T-helper 1 cell treated with Interleukin-12 subunit alpha and Interleukin-12 subunit beta and Interleukin-4 antibody, amounts not matched to agents 30 μg/mL and 1 μg/mL, for 36 hours (primary cell): ENCODE measurements around the gene CTSC.
A peak's percentile ranks its signal among the peaks of the same experiment; 100 is the strongest.

Experiments used
- H3K27ac Mint-ChIP-seq: one replicate; pipeline ENCODE4 v1.8.0; 2021; ENCODE audit warnings: mild to moderate bottlenecking, mixed read lengths
- H3K27me3 Mint-ChIP-seq: one replicate; pipeline ENCODE4 v1.8.0; 2021; ENCODE audit warnings: low read depth, mixed read lengths
- H3K36me3 Mint-ChIP-seq: one replicate; pipeline ENCODE4 v1.8.0; 2021; ENCODE audit warnings: low read depth, mixed read lengths
- H3K4me1 Mint-ChIP-seq: one replicate; pipeline ENCODE4 v1.8.0; 2021; ENCODE audit warnings: low read depth, mixed read lengths
- H3K4me3 Mint-ChIP-seq: one replicate; pipeline ENCODE4 v1.8.0; 2021; ENCODE audit warnings: mild to moderate bottlenecking, moderate library complexity, mixed read lengths
- H3K9me3 Mint-ChIP-seq: one replicate; pipeline ENCODE4 v1.8.0; 2021; ENCODE audit warnings: mixed read lengths

Gene CTSC

GRCh38 chr11:88359541-88359940, 22.0 kb upstream of the CTSC start:
- H3K4me3 Mint-ChIP-seq = peak overlapping the region; percentile 39
- no peaks in the 10 kb centered on the region for H3K27me3 Mint-ChIP-seq
- no peaks in the 10 kb centered on the region for H3K9me3 Mint-ChIP-seq
- H3K4me1 Mint-ChIP-seq = peaks cover 38% of the 10 kb centered on the region
- peaks cover 4% of the 10 kb centered on the region for H3K36me3 Mint-ChIP-seq
- H3K27ac Mint-ChIP-seq = peak overlapping the region; percentile 39

- no peaks in the 10 kb centered on the region for H3K9me3 Mint-ChIP-seq
- H3K4me3 Mint-ChIP-seq = no peak overlapping the region
- H3K27me3 Mint-ChIP-seq = no peaks in the 10 kb centered on the region
- H3K27ac Mint-ChIP-seq = no peak overlapping the region
- H3K4me1 Mint-ChIP-seq = peaks cover 41% of the 10 kb centered on the region
- H3K36me3 Mint-ChIP-seq = peaks cover 4% of the 10 kb centered on the region
Measured at GRCh38 chr11:88359114-88359513, 21.6 kb upstream of the CTSC start.

DNA sequence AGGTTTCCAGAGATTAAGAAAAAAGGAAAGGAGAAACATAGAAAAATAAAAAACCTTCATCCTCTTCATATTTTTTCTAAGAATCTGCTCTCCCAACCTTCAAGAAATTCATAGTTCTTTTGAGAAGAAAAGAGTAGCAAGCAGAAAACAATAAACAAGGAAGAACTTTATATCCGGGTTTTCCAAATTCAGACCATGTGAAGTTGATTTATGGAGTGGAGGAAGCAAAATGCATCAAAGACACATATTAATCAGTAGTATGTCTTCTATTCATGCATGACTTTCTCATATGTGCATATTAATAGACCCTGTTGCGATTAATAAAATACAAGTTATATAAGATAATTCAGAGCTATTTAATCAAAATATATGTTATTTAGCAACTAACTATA, 20.5 kb upstream of the CTSC start:
- H3K4me3 Mint-ChIP-seq = peak overlapping the region; percentile 22
- no peaks in the 10 kb centered on the region for H3K9me3 Mint-ChIP-seq
- H3K4me1 Mint-ChIP-seq = peaks cover 41% of the 10 kb centered on the region
- peaks cover 4% of the 10 kb centered on the region for H3K36me3 Mint-ChIP-seq
- no peaks in the 10 kb centered on the region for H3K27me3 Mint-ChIP-seq
- H3K27ac Mint-ChIP-seq = peak overlapping the region; percentile 26

DNA sequence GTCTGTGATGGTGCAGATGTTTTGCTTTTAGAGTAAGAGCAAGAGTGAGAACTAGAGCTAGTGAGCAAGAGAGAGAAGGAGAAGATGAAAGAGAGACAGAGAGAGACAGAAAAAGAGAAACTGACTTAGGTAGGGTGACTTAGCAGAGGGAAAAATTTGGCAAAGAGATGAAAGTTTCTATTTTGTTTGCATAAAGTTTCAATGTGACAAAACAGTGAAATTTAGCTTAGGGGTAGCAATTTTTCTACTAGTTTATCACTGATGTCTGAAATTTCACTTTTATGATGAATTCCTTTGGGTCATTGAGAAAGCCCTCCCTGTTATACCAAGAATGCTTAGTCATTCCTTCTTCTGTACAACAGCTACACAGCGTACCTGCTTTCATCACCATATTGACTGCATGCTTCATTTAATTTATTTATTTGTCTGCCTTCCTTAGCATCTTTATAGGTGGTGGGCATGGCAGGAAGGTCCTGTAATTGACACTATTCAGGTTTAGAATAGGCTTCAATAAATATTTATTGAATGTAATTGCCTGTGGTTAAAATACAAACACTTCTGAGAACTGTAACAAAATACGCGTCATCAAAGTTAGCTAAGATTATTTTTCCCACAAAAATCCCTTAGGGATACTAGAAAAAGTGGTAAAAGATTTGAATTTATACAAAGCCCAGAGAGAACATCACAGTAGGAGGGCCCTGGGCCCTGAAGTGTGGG, 19.9 kb upstream of the CTSC start:
- Mint-ChIP-seq H3K27me3 (no peaks in the 10 kb centered on the region), H3K9me3 (no peaks in the 10 kb centered on the region), H3K27ac (peak overlapping the region; percentile 87), H3K36me3 (peaks cover 4% of the 10 kb centered on the region), H3K4me3 (peak overlapping the region; percentile 48), H3K4me1 (peaks cover 39% of the 10 kb centered on the region)

DNA sequence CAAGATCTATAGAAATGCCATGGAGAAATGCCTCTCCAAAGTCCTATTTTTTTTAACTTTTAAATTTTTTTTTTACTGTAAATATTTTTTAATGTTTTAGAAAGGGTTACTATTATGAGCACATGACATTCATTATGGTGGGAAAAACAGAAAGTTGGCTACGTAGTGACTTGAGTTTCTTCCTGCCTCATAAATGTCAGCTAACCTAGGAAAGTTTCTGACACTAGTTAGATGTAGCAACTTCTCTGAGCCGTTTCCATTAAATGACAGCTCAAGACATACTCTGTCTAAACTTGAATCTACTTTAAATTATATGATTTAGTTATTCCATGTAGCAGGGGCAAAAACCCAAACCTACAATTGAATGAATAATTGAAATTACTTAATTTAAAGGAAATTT, 18.4 kb upstream of the CTSC start:
- Mint-ChIP-seq H3K9me3 (no peaks in the 10 kb centered on the region), H3K27ac (no peak overlapping the region), H3K4me1 (peaks cover 39% of the 10 kb centered on the region)

GRCh38 chr11:88354912-88355311, 17.4 kb upstream of the CTSC start:
- H3K9me3 Mint-ChIP-seq = no peaks in the 10 kb centered on the region
- H3K4me1 Mint-ChIP-seq = peaks cover 34% of the 10 kb centered on the region
- H3K27me3 Mint-ChIP-seq = no peaks in the 10 kb centered on the region
- no peak overlapping the region for H3K27ac Mint-ChIP-seq
- H3K36me3 Mint-ChIP-seq = peaks cover 4% of the 10 kb centered on the region
- H3K4me3 Mint-ChIP-seq = no peak overlapping the region

More for the DNA sequence above, 18.4 kb upstream of the CTSC start:
- Mint-ChIP-seq H3K4me3 (no peak overlapping the region), H3K36me3 (peaks cover 4% of the 10 kb centered on the region), H3K27me3 (no peaks in the 10 kb centered on the region)

DNA sequence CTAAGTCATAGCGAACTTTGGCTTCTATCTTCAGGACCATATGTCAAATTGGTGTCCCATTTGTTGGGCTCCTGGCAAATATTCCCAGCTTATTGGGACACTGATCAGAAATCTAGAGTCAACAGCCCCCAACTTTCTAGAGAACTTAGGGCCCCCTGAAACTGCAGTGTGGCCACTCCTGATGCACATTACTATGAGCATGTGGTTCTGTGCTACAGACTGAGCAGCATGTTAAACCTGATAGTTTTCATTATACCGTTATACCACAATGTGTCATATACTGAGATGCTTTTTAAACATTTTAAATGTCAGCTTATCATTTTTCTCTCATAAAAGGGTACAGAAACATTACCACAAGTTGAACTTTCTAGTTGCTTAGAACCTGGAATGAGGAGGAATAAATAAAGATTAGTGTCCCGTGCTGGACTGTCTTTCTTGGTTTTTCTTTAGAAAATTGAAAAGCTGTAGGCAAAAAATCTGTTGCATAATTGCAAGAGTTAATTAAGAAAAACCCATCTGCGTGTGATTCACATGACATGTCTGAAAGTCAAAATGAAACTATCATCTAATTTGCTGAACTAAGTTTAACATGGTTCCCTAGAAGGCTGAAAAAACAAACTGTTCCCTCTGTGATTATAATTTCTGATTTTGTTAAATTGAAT, 16.4 kb upstream of the CTSC start:
- Mint-ChIP-seq H3K4me1 (peaks cover 27% of the 10 kb centered on the region), H3K27me3 (no peaks in the 10 kb centered on the region), H3K36me3 (peaks cover 4% of the 10 kb centered on the region), H3K4me3 (no peak overlapping the region), H3K27ac (no peak overlapping the region), H3K9me3 (no peaks in the 10 kb centered on the region)

GRCh38 chr11:88353386-88353785, 15.8 kb upstream of the CTSC start:
- H3K9me3 Mint-ChIP-seq = no peaks in the 10 kb centered on the region
- H3K27me3 Mint-ChIP-seq = no peaks in the 10 kb centered on the region
- H3K36me3 Mint-ChIP-seq = peaks cover 4% of the 10 kb centered on the region
- H3K4me1 Mint-ChIP-seq = peaks cover 27% of the 10 kb centered on the region
- H3K4me3 Mint-ChIP-seq = no peak overlapping the region
- peak overlapping the region; percentile 20 for H3K27ac Mint-ChIP-seq

DNA sequence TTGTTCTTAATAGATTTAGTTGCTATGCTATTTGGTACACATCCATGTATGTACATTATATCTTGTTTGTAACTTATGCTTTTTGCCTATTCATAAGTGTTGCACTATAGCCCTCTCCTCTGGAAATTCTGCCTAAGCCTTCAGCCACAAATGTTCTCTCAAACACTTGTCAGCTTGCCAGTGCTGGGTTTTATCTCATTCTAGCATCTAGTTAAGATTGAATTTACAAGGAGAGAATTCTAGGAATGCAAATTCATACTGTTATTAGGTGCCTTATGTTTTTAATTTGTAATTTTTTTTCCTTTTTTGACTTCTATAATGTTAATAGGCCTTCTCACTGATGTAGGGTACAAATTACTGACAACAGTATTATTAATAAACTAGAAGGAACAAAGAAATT, 14.6 kb upstream of the CTSC start:
- Mint-ChIP-seq H3K9me3 (no peaks in the 10 kb centered on the region), H3K27me3 (no peaks in the 10 kb centered on the region), H3K4me3 (no peak overlapping the region), H3K4me1 (peaks cover 18% of the 10 kb centered on the region), H3K36me3 (peaks cover 1% of the 10 kb centered on the region), H3K27ac (no peak overlapping the region)

- Mint-ChIP-seq H3K36me3 (peaks cover 1% of the 10 kb centered on the region), H3K9me3 (no peaks in the 10 kb centered on the region), H3K4me1 (peaks cover 18% of the 10 kb centered on the region), H3K27me3 (no peaks in the 10 kb centered on the region), H3K4me3 (no peak overlapping the region), H3K27ac (no peak overlapping the region)
Measured at GRCh38 chr11:88348870-88349269, 11.3 kb upstream of the CTSC start.

DNA sequence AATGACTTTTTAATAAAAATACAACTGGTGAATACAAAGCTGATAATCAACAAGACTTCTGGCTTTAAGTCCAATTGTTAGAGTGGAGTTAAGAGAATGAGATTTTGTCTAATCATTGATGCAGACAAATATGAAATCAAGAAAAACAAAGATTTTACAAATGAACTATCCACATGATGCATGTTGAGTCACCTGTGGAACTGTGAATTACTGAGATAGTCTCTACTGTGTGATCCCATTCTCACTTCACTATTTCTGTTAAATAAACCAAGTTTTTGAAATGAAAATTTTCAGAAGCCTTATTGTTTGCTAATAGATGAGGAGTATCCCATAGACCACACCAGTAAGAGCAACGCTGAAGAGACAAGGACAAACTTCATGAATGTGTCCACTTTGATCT, 8.4 kb upstream of the CTSC start:
- no peak overlapping the region for H3K27ac Mint-ChIP-seq
- H3K4me3 Mint-ChIP-seq = no peak overlapping the region
- H3K9me3 Mint-ChIP-seq = no peaks in the 10 kb centered on the region
- no peaks in the 10 kb centered on the region for H3K36me3 Mint-ChIP-seq
- H3K4me1 Mint-ChIP-seq = peaks cover 14% of the 10 kb centered on the region
- H3K27me3 Mint-ChIP-seq = no peaks in the 10 kb centered on the region

- Mint-ChIP-seq H3K36me3 (no peaks in the 10 kb centered on the region), H3K4me1 (peaks cover 15% of the 10 kb centered on the region), H3K4me3 (no peak overlapping the region), H3K27ac (no peak overlapping the region), H3K27me3 (no peaks in the 10 kb centered on the region), H3K9me3 (no peaks in the 10 kb centered on the region)
Measured at GRCh38 chr11:88345408-88345807, 7.9 kb upstream of the CTSC start.

- Mint-ChIP-seq H3K4me1 (peaks cover 20% of the 10 kb centered on the region), H3K36me3 (no peaks in the 10 kb centered on the region), H3K27ac (no peak overlapping the region), H3K27me3 (no peaks in the 10 kb centered on the region), H3K4me3 (no peak overlapping the region), H3K9me3 (no peaks in the 10 kb centered on the region)
Measured at GRCh38 chr11:88344869-88345268, 7.3 kb upstream of the CTSC start.

- no peaks in the 10 kb centered on the region for H3K36me3 Mint-ChIP-seq
Measured at GRCh38 chr11:88341522-88342251, 4.2 kb upstream of the CTSC start.

More at GRCh38 chr11:88341522-88342251, 4.2 kb upstream of the CTSC start:
- peaks cover 34% of the 10 kb centered on the region for H3K4me1 Mint-ChIP-seq
- H3K27ac Mint-ChIP-seq = no peak overlapping the region
- no peak overlapping the region for H3K4me3 Mint-ChIP-seq
- H3K9me3 Mint-ChIP-seq = no peaks in the 10 kb centered on the region
- no peaks in the 10 kb centered on the region for H3K27me3 Mint-ChIP-seq
